ENCODE data around the gene KRTAP4-4.
"Not testable (repeated sequence)": the region's sequence is repeated elsewhere in the genome, so short reads cannot be mapped to it uniquely, and the experiment has no call there.

Gene KRTAP4-4

GRCh38 chr17:41160648-41161047, at the start of gene KRTAP4-4:
TSS of gene KRTAP4-4 (minus strand) at chr17:41160748. CDS start at chr17:41160691, 57 bp downstream.
- DNase-seq, result no peak

- DNase-seq, result no peak
Measured at GRCh38 chr17:41199421-41200078, 39.0 kb upstream of the KRTAP4-4 start.

GRCh38 chr17:41196068-41196467, 35.5 kb upstream of the KRTAP4-4 start:
- no peak for DNase-seq

GRCh38 chr17:41190328-41190727, 29.8 kb upstream of the KRTAP4-4 start:
- DNase-seq, result no peak

- not testable (repeated sequence) for DNase-seq
Measured at GRCh38 chr17:41189837-41190318, 29.3 kb upstream of the KRTAP4-4 start, which contains the start of gene KRTAP9-1. TSS of gene KRTAP9-1 (plus strand) at chr17:41189887. CDS start at chr17:41189887, 0 bp downstream.

- no peak for DNase-seq
Measured at GRCh38 chr17:41186872-41187271, 26.3 kb upstream of the KRTAP4-4 start.

- DNase-seq, result no peak
Measured at GRCh38 chr17:41185001-41185400, 24.5 kb upstream of the KRTAP4-4 start.

- DNase-seq, result no peak
Measured at GRCh38 chr17:41184480-41184961, 24.0 kb upstream of the KRTAP4-4 start, which contains the start of gene KRTAP4-1. TSS of gene KRTAP4-1 (minus strand) at chr17:41184911. CDS start at chr17:41184854, 57 bp downstream.

- no peak for DNase-seq
Measured at GRCh38 chr17:41178843-41179616, 18.5 kb upstream of the KRTAP4-4 start.

GRCh38 chr17:41178341-41178740, 17.8 kb upstream of the KRTAP4-4 start:
- no peak for DNase-seq

- no peak for DNase-seq
Measured at GRCh38 chr17:41177727-41178271, 17.3 kb upstream of the KRTAP4-4 start, which contains the start of gene KRTAP4-2. TSS of gene KRTAP4-2 (minus strand) at chr17:41178221. CDS start at chr17:41178164, 57 bp downstream.

GRCh38 chr17:41176744-41177387, 16.3 kb upstream of the KRTAP4-4 start:
- no peak for DNase-seq

GRCh38 chr17:41171886-41172285, 11.3 kb upstream of the KRTAP4-4 start:
- no peak for DNase-seq

- DNase-seq, result no peak
Measured at GRCh38 chr17:41168121-41168520, 7.6 kb upstream of the KRTAP4-4 start, which contains the start of gene KRTAP4-3. TSS of gene KRTAP4-3 (minus strand) at chr17:41168221. CDS start at chr17:41168172, 49 bp downstream.

- no peak for DNase-seq
Measured at GRCh38 chr17:41167561-41167960, 7.0 kb upstream of the KRTAP4-4 start.

GRCh38 chr17:41163828-41164227, 3.3 kb upstream of the KRTAP4-4 start:
- DNase-seq, result no peak

- DNase-seq, result not testable (repeated sequence)
Measured at GRCh38 chr17:41160190-41160589, 358 bp downstream of the KRTAP4-4 start.

GRCh38 chr17:41153856-41154255, 6.7 kb downstream of the KRTAP4-4 start:
- DNase-seq, result peak; percentile 63

- DNase-seq, result no peak
Measured at GRCh38 chr17:41151525-41151924, 9.0 kb downstream of the KRTAP4-4 start.

- DNase-seq, result no peak
Measured at GRCh38 chr17:41150026-41150425, 10.5 kb downstream of the KRTAP4-4 start.

- no peak for DNase-seq
Measured at GRCh38 chr17:41149652-41149985, 10.9 kb downstream of the KRTAP4-4 start, which contains the start of gene KRTAP4-5. TSS of gene KRTAP4-5 (minus strand) at chr17:41149825. CDS start at chr17:41149767, 58 bp downstream.

GRCh38 chr17:41148971-41149651, 11.4 kb downstream of the KRTAP4-4 start:
- not testable (repeated sequence) for DNase-seq
